Esophagus muscularis mucosa (tissue), 4 donors: ENCODE data around the gene UNC45A. TPM values are rescaled to one million over a fixed set of nuclear protein-coding genes. Genes with fewer than 3 reads are reported as not detected.

ENCODE experiments used
- DNase-seq: peaks from one replicate; pipeline ENCODE4 v3.0.0-alpha.2; 2017; ENCODE audit errors: extremely low spot score
- H3K27ac ChIP-seq, 4 donors: fragments of 200-600 bp; sonication (generic); replicated peaks in 1 of 4; 1 replicate in 3 of 4; 2 replicates in 1 of 4; pipeline ENCODE4 v1.5.1; 2016 to 2019; ENCODE audit warnings: mild to moderate bottlenecking in 1 of 4
- H3K27me3 ChIP-seq, 4 donors: fragments of 200-600 bp; sonication (generic); one replicate each; pipeline versions ENCODE4 v1.5.1 to v1.6.0; 2016 to 2019
- H3K36me3 ChIP-seq, 4 donors: fragments of 200-600 bp; sonication (generic); one replicate each; pipeline ENCODE4 v1.5.1; 2016 to 2019
- H3K4me1 ChIP-seq, 4 donors: fragments of 200-600 bp; sonication (generic); one replicate each; pipeline ENCODE4 v1.5.1; 2016 to 2019
- H3K4me3 ChIP-seq, 4 donors: fragments of 200-600 bp; sonication (generic); 1 replicate in 2 of 4; 2 replicates in 2 of 4; pipeline ENCODE4 v1.5.1; 2016 to 2019; ENCODE audit warnings: mild to moderate bottlenecking in 4 of 4, moderate library complexity in 1 of 4
- H3K9me3 ChIP-seq, 4 donors: fragments of 200-600 bp; sonication (generic); 1 replicate in 3 of 4; 2 replicates in 1 of 4; pipeline ENCODE4 v1.5.1; 2016 to 2019
- EP300 ChIP-seq: sonication (generic); formaldehyde crosslinking; IDR thresholded peaks from one replicate; pipeline ENCODE4 v1.6.1; 2017; ENCODE audit warnings: antibody characterized with exemption
- POLR2A ChIP-seq: fragments of 450-650 bp; IDR thresholded peaks from one replicate; pipeline ENCODE4 v1.6.1; 2017; ENCODE audit warnings: antibody characterized with exemption, moderate library complexity, mild to moderate bottlenecking, low read depth
- POLR2AphosphoS5 ChIP-seq, 2 donors: sonication (generic); formaldehyde crosslinking; IDR thresholded peaks; one replicate each; pipeline ENCODE4 v1.6.1; 2017; ENCODE audit warnings: antibody characterized with exemption in 2 of 2
- WGBS: methylation state at CpG from one replicate; pipeline ENCODE4 v1.1.5; 2018; 5-methylcytosine and 5-hydroxymethylcytosine counted together
- intact Hi-C: fragments of 100-400 bp; cut with DNase I; formaldehyde crosslinking; loops from one replicate; pipeline ENCODE4 v1.15.1; 2023
- total RNA-seq, 4 donors: library from RNA; depleted of rRNA; stranded (reverse); fragments of >200 nt; gene quantifications; one replicate each; pipeline versions ENCODE4 v1.1.0 to v1.2.1, GENCODE V29; 2016
- TF ChIP-seq, protein P1 (sequence below), 3 experiments: fragments of 200-600 bp in 2 of 3; fragments of 450-650 bp in 1 of 3; sonication (generic) in 2 of 3; IDR thresholded peaks; one replicate each; pipeline ENCODE4 v1.5.1; 2017 to 2019; ENCODE audit warnings: antibody characterized with exemption in 3 of 3, mild to moderate bottlenecking in 2 of 3, moderate library complexity in 1 of 3

UNC45A gene
- total RNA-seq, 4 donors from 2014 or later: 88.6 to 113 (median 93.2) TPM

DNA sequence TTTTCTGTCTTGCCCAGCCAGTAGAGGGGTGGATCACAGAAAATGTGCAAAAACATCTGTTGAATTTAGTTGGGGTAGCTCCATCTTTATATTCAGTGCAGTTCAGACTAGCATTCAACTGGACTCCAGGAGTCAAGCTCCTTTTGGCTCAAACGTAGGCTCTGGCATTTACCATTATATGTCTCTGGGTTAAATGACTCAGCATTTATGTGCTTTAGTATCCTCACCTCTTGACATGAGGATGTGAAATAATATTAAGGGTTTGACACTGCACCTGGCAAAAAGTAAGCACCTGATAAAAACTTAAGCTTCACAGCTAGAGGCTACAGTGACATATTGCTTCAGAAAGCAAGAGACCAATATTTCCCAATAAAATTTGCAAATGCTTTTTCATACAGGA lies 44.5 kb downstream of the UNC45A start:
- Histone ChIP-seq H3K36me3 (peaks cover 0 to 17% (median 2%) of the 10 kb centered on the region in 4 donors), H3K4me3 (no peak overlapping the region), H3K27ac (no peak overlapping the region), H3K9me3 (no peaks in the 10 kb centered on the region), H3K27me3 (no peaks in the 10 kb centered on the region), H3K4me1 (no peaks in the 10 kb centered on the region)
- 62% methylated on average over 1 of the region's 1 CpG for WGBS
- intact Hi-C loops: no loop called here
- no peak for TF ChIP-seq POLR2A
- TF ChIP-seq, protein P1, sequence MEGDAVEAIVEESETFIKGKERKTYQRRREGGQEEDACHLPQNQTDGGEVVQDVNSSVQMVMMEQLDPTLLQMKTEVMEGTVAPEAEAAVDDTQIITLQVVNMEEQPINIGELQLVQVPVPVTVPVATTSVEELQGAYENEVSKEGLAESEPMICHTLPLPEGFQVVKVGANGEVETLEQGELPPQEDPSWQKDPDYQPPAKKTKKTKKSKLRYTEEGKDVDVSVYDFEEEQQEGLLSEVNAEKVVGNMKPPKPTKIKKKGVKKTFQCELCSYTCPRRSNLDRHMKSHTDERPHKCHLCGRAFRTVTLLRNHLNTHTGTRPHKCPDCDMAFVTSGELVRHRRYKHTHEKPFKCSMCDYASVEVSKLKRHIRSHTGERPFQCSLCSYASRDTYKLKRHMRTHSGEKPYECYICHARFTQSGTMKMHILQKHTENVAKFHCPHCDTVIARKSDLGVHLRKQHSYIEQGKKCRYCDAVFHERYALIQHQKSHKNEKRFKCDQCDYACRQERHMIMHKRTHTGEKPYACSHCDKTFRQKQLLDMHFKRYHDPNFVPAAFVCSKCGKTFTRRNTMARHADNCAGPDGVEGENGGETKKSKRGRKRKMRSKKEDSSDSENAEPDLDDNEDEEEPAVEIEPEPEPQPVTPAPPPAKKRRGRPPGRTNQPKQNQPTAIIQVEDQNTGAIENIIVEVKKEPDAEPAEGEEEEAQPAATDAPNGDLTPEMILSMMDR (IDR thresholded peaks at IDR 0.05): no peak
- no peak for TF ChIP-seq POLR2AphosphoS5 (IDR thresholded peaks at IDR 0.05)
- no peak for TF ChIP-seq EP300
- no peak for DNase-seq

DNA sequence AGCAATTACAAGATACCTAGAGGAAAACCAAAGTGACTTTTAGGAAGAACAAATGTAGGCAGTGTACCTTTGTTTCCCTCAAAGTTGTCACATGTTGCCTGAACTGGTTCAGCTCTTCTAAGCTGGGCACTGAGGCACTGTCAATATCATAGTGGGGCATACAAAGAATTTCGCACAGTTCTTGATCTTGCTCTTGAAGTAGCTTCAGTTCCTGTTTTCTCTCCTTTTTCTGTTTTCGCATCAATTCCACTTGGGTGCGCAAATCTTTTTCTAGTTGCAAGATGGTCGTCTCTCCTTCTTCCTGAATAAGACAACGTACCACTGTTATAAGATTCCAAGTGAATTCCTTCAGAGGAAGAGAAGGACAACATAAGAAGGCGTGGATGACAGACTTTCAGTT lies 46.6 kb downstream of the UNC45A start:
- H3K36me3 ChIP-seq: peaks cover 0 to 16% (median 2%) of the 10 kb centered on the region in 4 donors
- DNase-seq: no peak
- 84% methylated on average over 6 of the region's 6 CpGs for WGBS

DNA sequence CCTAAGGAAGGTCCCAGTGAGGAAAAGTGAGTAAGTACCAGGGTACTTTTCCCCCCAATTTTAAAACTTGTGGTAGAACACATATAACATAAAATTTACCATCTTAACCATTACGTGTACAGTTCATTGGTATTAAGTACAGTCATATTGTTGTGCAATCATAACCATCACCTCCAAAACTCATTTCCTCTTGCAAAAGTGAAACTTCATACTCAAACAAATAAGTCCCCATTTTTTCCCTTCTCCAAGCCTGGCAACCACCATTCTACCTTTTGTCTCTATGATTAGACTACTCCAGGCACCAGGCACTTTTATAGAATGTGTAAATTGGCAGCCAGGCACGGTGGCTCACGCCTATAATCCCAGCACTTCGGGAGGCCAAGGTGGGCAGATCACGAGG lies 47.0 kb downstream of the UNC45A start:
- WGBS: 92% methylated on average over 5 of the region's 5 CpGs
- no peaks in the 10 kb centered on the region for H3K9me3 ChIP-seq
- DNase-seq: no peak
- no peak overlapping the region for H3K27ac ChIP-seq
- peaks cover 0 to 16% (median 2%) of the 10 kb centered on the region in 4 donors for H3K36me3 ChIP-seq
- intact Hi-C loops: no loop called here
- TF ChIP-seq, protein P1 (IDR thresholded peaks at IDR 0.05): no peak
- TF ChIP-seq POLR2AphosphoS5 (IDR thresholded peaks at IDR 0.05) (no peak), POLR2A (no peak), EP300 (no peak)
- no peak overlapping the region for H3K4me3 ChIP-seq
- H3K27me3 ChIP-seq: no peaks in the 10 kb centered on the region
- H3K4me1 ChIP-seq: no peaks in the 10 kb centered on the region

More for the DNA sequence above, 46.6 kb downstream of the UNC45A start:
- intact Hi-C loops: no loop called here
- Histone ChIP-seq H3K4me3 (no peak overlapping the region), H3K27me3 (no peaks in the 10 kb centered on the region), H3K27ac (no peak overlapping the region), H3K9me3 (no peaks in the 10 kb centered on the region), H3K4me1 (no peaks in the 10 kb centered on the region)
- TF ChIP-seq POLR2A (no peak), POLR2AphosphoS5 (IDR thresholded peaks at IDR 0.05) (no peak), EP300 (no peak)
- TF ChIP-seq, protein P1 (IDR thresholded peaks at IDR 0.05): no peak

DNA sequence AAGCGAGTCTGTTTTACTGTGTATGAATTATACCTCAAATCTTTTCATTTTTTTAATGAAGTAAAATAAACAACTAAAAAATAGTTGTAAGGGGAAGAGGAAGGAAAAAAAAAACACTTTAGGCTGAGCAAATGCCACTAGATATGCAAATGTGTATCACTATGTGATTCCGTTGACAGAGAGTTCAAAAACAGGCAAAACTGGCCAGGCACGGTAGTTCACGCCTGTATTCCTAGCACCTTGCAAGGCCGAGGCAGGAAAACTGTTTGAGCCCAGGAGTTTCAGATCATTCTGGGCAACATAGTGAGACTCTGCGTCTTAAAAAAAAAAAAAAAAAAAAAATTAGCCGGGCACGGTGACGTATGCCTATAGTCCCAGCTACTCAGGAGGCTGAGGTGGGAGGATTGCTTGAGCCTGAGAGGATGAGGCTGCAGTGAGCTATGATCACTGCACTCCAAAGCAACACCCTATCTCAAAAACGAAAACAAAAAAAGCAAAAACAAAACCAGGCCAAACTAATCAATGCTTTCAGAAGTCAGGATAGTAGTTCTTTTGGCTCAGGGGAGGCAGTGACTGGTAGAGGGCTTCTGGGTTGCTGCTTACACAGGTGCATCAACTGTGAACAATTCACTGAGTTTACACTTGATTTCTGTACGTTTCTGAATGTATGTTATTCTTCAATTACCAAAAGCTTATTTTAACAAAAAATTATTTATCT lies 51.9 kb downstream of the UNC45A start:
- H3K4me1 ChIP-seq: no peaks in the 10 kb centered on the region
- DNase-seq: no peak
- WGBS: 91% methylated on average over 11 of the region's 11 CpGs

More for the DNA sequence above, 51.9 kb downstream of the UNC45A start:
- intact Hi-C loops: no loop called here
- Histone ChIP-seq H3K9me3 (no peaks in the 10 kb centered on the region), H3K36me3 (no peaks in the 10 kb centered on the region), H3K27me3 (no peaks in the 10 kb centered on the region), H3K27ac (no peak overlapping the region), H3K4me3 (no peak overlapping the region)
- TF ChIP-seq, protein P1 (IDR thresholded peaks at IDR 0.05): no peak
- TF ChIP-seq EP300 (no peak), POLR2A (no peak), POLR2AphosphoS5 (IDR thresholded peaks at IDR 0.05) (no peak)
